T follicular helper cell (primary cell): Measurements from ENCODE around the gene SFRP2.

ENCODE experiments used
- DNase-seq: peaks from one replicate; pipeline ENCODE4 v3.0.0-alpha.2; 2020; ENCODE audit warnings: low read depth
- total RNA-seq, 2 experiments: gene quantifications; one replicate each; lab custom pipeline; 2026; lab: John Stamatoyannopoulos, UW

SFRP2 gene, protein sequence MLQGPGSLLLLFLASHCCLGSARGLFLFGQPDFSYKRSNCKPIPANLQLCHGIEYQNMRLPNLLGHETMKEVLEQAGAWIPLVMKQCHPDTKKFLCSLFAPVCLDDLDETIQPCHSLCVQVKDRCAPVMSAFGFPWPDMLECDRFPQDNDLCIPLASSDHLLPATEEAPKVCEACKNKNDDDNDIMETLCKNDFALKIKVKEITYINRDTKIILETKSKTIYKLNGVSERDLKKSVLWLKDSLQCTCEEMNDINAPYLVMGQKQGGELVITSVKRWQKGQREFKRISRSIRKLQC
- total RNA-seq: 0 reads per million in 2 experiments

DNA sequence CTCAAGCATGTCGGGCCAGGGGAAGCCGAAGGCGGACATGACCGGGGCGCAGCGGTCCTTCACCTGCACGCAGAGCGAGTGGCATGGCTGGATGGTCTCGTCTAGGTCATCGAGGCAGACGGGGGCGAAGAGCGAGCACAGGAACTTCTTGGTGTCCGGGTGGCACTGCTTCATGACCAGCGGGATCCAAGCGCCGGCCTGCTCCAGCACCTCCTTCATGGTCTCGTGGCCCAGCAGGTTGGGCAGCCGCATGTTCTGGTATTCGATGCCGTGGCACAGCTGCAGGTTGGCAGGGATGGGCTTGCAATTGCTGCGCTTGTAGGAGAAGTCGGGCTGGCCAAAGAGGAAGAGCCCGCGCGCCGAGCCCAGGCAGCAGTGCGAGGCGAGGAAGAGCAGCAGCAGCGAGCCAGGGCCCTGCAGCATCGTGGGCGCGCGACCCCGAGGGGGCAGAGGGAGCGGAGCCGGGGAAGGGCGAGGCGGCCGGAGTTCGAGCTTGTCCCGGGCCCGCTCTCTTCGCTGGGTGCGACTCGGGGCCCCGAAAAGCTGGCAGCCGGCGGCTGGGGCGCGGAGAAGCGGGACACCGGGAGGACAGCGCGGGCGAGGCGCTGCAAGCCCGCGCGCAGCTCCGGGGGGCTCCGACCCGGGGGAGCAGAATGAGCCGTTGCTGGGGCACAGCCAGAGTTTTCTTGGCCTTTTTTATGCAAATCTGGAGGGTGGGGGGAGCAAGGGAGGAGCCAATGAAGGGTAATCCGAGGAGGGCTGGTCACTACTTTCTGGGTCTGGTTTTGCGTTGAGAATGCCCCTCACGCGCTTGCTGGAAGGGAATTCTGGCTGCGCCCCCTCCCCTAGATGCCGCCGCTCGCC is at the start of gene SFRP2:
SFRP2 (minus strand) TSS at position 671 of the 864 bp plus-strand sequence; CDS start at position 423, 248 bp downstream.
- no peak for DNase-seq

DNA sequence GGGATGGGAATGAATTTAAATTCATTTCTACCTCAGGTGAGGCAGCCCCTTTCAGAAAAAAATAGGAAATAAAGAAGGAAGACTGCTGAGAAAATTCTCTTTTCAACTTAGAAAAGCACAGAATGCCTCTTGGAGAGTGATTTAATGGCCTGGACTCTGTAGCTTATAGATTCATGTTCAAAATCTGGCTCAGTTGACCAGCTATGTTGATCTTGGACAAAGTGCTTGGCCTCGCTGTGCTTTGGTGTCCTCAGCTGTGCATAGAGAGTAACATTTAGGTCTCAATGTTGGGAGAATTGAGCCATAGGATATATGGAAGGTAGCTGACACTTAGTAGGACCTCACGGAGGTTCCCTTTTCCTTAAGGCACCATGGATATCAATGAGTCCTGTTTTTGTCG is 49.7 kb upstream of the SFRP2 start:
- no peak for DNase-seq

DNA sequence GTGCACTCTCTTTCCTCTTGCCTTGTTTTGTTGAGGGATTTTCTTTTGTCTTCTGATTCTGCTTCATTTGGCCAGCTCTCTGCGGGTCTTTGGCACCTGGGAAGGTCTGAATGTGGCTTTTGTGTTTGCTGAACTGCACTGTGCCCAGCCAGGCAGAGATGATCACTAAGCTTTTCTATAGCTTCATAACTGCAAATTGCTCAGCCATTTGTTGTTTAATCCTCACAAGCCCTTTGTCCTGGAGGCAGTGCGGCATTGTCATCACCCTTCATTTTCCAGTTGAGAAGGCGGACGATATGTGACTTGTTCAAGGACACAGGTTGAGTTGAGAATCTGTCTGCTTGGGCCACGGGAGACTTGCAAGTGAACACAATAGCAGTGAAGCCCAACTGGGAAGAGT is 46.0 kb upstream of the SFRP2 start:
- DNase-seq: no peak

DNA sequence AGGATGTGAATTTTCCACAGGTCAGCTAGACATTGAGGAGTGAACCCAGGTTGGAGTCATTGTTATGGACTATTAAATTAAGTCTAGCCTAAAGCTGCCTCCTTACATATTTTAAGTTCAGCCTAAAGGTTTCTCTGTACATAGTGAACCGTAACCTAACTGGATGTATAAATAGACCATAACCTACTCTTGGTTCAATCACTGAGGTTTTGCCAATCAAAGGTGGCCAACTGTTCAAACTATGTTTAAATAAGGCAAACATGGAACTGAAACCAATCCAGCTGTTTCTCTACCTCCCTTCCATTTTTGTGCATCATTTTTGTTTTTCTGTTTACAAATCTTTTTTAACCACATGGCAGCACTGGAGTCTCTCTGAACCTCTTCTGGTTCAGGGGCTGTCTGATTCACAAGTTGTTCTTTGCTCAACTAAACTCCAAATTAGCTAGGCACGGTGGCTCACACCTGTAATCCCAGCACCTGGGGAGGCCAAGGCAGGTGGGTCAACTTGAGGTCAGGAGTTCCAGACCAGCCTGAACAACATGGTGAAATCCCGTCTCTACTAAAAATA is 43.9 kb upstream of the SFRP2 start:
- DNase-seq: no peak

DNA sequence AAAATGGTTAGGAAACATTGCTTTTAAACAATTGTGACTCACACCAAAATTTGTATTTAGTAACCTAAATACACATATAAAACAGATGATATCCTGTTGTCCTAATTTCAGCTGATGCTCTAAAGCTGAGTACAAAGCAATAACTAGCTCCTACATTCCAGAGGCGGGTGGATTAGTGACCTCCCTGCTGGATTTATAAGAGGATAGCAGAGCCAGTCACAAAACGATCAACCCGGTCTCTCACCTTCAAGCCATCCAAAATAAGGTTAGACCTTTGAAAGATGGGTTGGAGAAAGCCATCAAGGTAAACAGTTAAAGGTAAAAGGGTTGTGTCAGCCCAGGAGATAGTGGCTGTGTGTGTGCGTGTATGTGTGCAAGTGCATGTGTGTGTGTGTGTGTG is 43.2 kb upstream of the SFRP2 start:
- DNase-seq: no peak

DNA sequence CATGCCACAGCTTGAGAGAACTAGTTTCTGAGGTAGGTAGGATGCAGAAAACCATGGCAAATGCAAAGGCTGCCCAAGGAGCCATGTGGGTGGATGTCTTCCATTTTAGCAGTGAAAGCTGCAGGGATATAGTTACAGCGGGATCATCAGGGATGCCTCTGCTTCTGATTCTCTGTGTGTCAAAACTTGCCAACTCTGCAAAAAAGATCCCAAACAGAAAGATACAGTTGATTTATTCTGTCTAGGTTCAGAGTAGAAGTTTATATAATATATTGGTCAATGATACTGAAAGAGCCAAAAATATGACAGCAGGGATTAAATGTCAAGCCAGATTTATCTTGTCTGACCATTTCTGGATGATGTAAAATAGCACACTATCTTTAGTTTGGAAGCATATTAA is 42.4 kb upstream of the SFRP2 start:
- DNase-seq: no peak

DNA sequence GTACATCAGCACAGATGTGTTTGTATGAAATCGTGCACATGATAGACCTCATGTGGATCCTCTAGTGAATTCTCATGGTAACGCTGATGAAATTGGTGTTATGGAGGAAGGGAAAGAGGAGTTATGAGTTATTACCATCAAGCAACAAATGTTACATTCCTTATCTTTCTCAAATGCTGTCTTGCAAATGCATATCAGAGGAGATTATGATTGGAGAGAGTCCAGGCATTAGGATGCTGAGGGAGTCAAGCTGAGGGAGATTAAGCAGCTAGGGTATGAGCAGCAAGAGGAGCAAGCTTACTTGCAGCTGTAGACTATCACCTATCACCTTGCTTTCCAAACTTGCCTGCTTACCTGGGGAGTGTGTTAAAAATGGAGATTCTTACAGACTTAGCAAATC is 36.8 kb upstream of the SFRP2 start:
- DNase-seq: no peak

DNA sequence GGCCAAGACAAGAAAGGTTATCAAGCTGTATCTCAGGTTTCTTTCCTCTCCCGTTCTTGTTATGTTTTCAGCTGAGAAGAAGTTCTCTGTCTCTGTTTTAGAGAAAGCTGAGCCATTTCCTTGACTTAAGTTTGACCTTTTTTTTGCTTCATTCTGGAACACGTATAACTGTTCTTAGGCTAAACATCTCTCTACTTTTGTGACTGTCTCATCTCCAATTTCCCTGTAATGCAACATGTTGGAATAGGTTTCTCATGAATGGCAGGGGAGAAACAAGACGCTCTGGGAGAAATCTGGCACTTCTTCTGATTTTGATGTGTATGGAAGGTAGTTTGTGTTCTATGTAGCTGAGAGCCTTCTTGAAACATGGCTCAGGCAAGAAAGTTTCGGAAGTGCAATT is 36.2 kb upstream of the SFRP2 start:
- DNase-seq: no peak

DNA sequence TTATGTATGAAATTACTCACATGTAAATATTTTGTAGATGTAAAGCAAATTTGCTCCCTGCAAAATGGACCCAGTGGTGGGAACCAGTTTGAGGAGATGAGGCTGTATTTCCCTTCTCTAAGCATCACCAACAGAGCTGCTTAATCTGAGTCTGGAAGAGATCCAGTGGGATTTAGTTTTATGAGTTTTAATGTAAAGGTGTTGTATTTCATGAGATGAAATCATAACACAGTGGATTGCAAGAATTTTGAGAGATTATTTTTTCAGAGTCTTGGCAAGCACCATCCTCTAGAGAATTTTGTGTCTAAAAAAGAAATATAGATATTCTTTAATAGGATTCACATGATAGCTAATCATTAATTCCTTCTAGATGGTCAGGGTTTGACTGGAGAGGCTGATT is 35.6 kb upstream of the SFRP2 start:
- no peak for DNase-seq

DNA sequence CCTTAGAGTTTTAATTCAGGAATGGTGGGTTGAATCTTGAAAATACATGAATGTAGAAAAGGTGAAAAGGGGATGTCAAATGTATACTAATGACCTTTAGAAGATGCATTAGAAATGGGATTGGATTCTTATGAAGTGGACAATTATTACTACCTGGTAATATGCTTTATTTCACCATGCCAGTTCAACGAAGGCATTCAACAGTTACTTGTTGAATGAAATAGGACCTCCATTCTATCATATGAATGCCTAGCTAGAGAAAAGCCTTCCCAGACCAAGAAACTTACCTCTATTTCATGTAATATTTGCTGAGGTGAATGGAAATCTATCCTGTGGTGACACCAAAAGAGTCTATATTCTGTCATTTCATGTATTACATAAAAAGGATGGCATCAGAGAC is 34.6 kb upstream of the SFRP2 start:
- DNase-seq: no peak

DNA sequence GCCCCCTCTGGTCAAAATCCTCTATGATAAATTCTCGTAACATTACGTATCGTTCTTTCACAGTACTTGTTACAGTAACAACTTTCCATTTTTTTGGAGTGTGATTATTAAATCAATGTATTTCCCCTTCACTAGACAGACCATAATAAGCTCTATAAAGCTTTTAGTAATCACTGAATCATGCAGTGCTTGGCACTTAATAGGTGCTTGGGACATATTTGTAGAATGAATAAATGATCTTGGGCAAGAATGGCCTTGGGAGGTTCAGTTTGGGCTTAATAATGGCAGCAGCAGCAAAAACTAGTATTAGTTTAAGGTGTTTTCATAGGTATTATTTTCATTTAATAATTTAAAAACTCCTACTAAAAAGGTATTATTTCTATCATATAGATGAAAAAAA is 33.4 kb upstream of the SFRP2 start:
- no peak for DNase-seq

DNA sequence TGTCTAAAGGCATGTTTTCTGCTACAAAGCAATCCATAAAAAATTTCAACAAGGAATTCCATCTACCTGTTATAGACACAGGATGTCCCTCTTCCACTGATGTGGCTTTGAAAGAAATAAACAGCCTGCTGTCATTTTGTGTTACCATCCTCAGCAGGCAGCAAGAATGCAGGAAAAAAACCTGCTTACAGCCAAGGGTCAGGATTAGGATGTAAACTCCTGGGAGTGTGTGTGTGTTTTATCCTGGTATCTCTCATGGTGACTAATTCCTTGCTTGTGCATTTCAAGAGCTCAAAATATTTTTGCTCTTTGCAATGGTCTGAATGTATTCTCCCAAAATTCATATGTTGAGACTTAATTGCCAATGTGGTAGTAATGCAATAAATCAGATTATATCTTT is 28.6 kb upstream of the SFRP2 start:
- DNase-seq: no peak

DNA sequence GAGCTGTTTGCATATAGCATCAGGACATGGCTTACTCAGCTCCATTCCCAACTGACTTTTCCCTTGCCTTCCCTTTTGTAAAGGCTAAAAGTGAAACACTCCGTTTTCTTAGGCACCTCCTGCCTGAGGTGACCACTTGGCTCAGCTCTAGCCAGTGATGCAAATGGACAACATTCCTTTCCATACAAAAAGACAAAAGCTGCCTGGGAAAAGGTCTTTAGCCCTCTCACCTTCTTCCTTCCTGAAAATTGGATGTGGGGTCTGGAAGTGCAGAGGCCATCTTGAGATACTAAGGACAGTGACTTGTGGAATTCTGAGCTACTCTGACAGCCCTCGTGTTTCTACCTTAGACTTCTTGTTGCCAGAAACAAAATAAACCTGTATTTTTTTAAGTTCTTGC is 27.7 kb upstream of the SFRP2 start:
- no peak for DNase-seq

DNA sequence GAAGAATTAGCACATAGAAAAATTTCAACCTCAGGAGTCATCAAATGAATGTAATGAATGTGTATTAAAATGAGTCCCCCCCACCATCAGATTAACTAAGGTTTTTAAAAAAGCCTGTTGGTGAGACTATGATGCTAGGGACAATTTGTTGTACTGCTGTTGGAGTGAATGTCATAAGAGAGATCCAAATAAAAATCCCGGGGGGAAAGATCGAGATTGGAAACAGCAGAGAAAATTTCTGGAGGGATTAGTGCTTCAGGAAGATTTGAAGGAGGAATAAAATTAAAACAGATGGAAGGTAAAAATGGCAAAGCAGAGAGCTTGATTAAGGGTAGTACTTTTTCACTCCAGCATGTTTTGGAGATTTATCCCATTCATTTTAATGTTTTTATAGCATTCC is 25.9 kb upstream of the SFRP2 start:
- DNase-seq: no peak

DNA sequence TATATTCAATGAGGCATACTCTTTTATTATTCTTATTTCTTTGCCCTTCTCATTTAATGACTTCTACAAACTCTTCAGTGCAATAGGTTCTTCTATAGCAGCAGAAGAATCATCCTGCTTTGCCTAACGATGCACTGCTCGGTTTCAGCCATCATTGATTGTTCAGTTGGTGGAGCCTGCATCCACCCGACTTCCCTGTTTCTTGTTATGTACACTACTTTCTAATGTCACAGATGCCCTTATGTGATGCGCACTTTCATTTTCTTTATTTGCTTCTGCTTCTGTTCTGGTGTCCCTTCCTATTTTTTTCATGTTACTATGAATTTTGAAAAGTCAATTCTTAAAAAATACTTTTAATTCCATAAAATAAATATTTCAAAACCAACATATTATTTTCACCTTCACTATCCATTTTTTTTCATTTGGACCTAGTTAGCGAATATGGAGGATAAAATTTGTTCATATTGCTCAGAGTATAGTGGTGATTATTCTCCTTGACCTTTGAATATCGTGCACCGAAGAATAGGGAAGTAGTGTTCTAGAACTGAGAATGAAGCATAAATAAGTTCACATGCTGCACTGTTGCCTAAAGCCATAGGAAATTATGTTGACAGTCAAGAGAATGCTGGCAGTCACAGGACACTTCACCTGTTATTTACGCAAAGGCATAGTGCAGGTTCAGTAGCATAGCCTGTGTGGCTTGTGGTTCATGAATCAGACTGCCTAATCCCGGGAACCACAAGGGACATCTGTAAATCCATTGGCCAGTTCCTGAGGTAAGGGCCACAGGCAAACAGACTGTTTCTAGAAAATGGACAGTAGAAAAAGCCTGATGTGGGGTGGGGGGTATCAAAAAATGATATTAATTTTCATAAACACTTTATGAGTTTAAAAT is 21.3 kb upstream of the SFRP2 start:
- no peak for DNase-seq

DNA sequence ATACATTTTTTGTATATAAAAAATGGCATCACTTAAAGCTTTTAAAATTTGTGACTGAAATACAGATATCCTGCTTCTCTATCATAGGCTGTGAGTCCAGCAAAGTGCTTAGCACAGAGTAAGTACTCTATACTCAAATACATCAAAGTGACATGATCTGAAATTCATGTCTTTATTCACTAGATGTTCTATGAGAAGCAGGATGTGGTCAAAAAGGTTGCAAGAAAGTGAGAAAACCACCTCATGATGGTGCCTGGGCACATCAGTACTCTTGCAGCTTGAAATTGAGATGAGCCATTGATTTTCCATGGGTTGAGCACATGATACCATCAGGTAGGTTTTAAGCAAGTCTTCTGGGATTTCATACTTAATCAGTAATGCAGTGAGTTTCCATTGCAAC is 20.4 kb upstream of the SFRP2 start:
- no peak for DNase-seq

DNA sequence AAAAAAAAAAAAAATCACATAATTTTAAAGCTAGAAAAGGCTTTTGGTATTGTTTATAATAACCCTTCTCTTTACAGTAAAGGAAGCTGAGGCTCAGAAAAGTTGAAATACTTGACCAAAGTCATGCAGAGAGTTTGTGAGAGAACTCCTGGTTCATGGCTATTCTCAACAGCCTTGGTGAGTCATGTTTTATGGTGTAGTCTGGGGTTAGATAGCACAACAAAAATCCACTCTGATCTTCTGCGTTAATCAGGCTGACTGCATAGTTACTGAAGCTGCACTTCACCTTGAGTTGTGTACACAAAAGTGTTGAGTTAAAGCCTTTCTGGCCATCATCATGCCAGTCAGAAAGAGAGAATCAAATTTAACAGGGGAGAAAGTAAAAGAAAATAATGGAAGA is 19.3 kb upstream of the SFRP2 start:
- DNase-seq: no peak

DNA sequence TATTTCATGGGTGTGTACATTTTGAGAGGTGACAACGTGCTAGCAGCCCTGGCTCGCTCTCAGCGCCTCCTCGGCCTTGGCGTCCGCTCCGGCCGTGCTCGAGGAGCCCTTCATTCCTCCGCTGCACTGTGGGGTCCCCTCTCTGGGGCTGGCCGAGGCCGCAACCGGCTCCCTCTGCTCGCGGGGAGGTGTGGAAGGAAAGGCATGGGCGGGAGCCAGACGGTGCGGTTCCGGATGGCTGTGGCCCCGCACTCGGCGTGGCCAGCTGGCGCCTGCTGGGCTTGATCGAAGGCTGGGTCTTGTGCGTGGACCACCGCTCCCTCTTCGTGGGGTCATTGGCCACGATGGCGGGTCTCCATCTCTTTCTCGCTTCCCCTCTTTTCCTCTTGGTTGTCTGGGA is 17.2 kb upstream of the SFRP2 start:
- no peak for DNase-seq

DNA sequence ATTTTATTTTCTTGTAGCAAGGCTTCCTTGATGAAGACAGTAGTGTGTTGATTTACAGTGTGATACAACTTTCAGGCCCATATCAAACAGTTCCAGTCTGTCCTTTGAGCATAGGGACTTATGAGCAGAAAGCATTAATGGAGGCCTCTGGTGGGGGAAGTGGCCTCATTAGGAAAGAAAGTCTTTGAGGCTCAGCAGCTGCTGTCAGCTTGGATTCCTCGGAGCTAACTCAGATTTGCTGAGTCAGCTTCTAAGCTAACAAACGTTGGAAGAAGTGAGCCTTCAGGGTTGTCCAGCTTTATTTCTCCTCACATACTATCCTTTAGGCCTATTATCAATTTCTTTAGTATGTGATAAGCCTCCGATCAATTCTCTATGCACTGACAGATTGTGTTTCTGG is 15.8 kb upstream of the SFRP2 start:
- no peak for DNase-seq

DNA sequence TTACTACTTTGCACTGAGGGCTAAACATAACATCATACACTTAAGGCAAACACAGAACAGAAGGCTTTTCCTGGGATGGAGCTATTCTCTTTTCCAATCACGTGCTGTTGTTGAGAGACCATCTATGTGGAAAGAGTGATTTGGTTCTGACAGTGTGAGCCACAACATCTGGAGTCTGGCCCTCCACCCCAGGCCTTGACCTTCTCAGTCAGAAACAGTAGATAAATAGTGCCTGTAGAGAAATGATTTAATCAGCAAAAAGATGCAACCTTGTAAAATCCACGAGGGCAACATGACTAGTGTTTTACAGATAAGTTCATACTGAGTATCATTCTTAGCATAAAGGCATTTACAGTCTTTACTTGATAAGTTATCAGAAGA is 10.8 kb upstream of the SFRP2 start:
- DNase-seq: no peak

DNA sequence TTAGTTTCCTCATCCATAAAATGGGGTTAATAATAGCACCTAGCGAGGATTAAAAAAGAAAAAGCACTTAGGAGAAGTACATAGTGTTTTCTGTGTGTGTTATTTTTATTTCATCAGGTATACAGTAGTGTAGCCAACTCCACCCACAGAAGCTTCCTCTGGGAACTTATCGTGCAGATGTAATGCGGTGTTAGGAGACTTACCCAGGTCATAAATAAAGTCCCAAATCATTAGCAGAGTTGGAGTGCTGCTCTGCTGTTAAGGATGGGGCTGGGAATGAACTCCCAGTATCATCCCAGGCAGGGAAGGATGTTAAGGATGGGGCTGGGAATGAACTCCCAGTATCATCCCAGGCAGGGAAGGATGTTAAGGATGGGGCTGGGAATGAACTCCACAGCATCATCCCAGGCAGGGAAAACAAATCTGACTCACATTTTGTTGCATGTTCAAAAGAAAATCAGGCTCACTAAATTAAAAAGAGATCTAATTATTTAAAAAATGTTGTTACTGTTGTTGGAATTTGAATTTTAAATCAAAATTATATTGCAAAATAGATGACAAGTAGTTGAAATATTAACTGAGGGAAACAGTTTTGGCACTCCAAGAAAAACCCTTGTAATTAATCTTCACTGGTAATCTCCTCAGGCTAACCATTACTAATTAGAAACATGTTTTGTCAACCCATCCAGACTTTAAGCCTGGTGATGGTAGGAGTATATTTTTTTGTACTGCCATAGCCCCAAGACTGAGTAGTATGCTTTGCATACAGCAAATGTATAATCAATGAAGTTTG is 10.2 kb upstream of the SFRP2 start:
- DNase-seq: no peak
